Measurements from ENCODE around the gene ZIC2. TPM values are rescaled to one million over a fixed set of nuclear protein-coding genes. Genes with fewer than 3 reads are reported as not detected.
A peak's percentile ranks its signal among the peaks of the same experiment; 100 is the strongest.

ZIC2 gene
- total and polyA plus RNA-seq, 2 of the 8 experiments (the other 6 are each of a cell fraction or from before 2014, with no cell fraction given): 53.2 to 372 TPM

DNA sequence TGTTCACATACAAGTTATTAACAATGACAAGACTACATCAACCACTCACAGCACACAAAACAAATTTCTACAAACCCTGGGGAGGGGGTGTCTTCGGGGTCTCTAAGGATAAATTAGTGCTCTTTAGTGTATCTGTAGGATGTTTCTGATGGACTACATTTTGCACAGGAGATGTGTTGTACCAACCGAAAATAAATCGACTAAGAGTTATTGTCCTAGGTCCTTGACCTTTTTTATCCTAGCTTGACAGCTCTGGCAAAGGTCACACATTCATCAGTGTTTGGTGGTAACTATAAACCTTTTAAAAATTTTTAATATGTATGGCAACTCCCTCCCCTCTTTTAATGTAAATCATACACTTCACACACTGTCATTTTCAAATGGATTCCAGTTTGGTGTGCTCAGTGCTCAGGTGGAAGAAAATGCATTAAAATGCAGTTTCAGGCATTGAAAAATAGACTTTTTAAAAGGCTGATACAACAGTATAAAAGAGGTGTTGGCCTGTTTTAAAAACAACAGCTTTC is 17.7 kb upstream of the ZIC2 start:
- Histone ChIP-seq H3K79me2 (ENCODE audit: control insufficient read depth in 1 of 2, insufficient read depth in 2 of 2, low read length in 2 of 2) (peaks cover 9 to 46% of the 10 kb centered on the region in 2 experiments), H3K36me3 (ENCODE audit: control insufficient read depth in 2 of 4, insufficient read depth in 4 of 4, low read length in 3 of 4) (peaks cover 2 to 61% (median 28%) of the 10 kb centered on the region in 4 experiments; a peak in 7 of 8 replicates), H4K5ac (ENCODE audit: insufficient read length, low read depth, low read length) (no peak overlapping the region), H2BK20ac (ENCODE audit: low read length) (no peak overlapping the region), H4K8ac (ENCODE audit: extremely low read depth, insufficient read depth, low read length) (no peak overlapping the region), H3K14ac (ENCODE audit: insufficient read length) (no peak overlapping the region), H3K79me1 (ENCODE audit: low read depth, low read length) (peaks cover 3% of the 10 kb centered on the region; the same call in 1 of the 2 replicates), H3K4me2 (ENCODE audit: insufficient read depth in 1 of 2, low read depth in 2 of 2, low read length in 2 of 2) (no peak overlapping the region), H2BK5ac (ENCODE audit: low read depth, low read length) (no peak overlapping the region), H2BK15ac (ENCODE audit: low read length) (no peak overlapping the region), H3K4me1 (replicated peaks in 1 of 4; ENCODE audit: control insufficient read depth in 3 of 4, insufficient read depth in 4 of 4, low read length in 3 of 4) (peaks cover 5 to 20% (median 16%) of the 10 kb centered on the region in 4 experiments), H3K23me2 (ENCODE audit: low read depth, low read length) (peaks cover 18% of the 10 kb centered on the region), H2AK5ac (ENCODE audit: low read depth, low read length) (no peak overlapping the region), H2BK120ac (replicated peaks; ENCODE audit: low read depth, low read length) (no peak overlapping the region), H3K9me3 (ENCODE audit: insufficient read depth in 2 of 2, low read depth in 1 of 2, low read length in 1 of 2) (no peaks in the 10 kb centered on the region), H2BK12ac (ENCODE audit: low read depth, low read length) (no peak overlapping the region), H4K20me1 (replicated peaks in 1 of 2; ENCODE audit: control insufficient read depth in 1 of 2, insufficient read depth in 2 of 2, low read length in 2 of 2) (peaks cover 17 to 21% of the 10 kb centered on the region in 2 experiments), H2AFZ (ENCODE audit: low read length) (no peak overlapping the region), H3K27ac (ENCODE audit: low read depth, low read length) (no peak overlapping the region), H4K91ac (replicated peaks; ENCODE audit: insufficient read length, low read length) (no peak overlapping the region), H3K23ac (ENCODE audit: insufficient read length) (no peak overlapping the region), H3K56ac (replicated peaks; ENCODE audit: insufficient read length, low read depth, low read length) (no peak overlapping the region), H3K9ac (replicated peaks in 1 of 4; ENCODE audit: extremely low read depth in 1 of 4, low read depth in 3 of 4, low read length in 3 of 4) (no peak overlapping the region), H3K27me3 (replicated peaks in 1 of 4; ENCODE audit: control insufficient read depth in 3 of 4, extremely low read depth in 1 of 4, insufficient read depth in 3 of 4, low read length in 3 of 4) (peaks cover 2 to 23% (median 19%) of the 10 kb centered on the region in 4 experiments; a peak in 6 of 7 replicates), H3K18ac (ENCODE audit: extremely low read depth, low read length) (no peak overlapping the region), H3K4ac (replicated peaks; ENCODE audit: insufficient read length, low read depth, low read length) (no peak overlapping the region), H3K4me3 (ENCODE audit: extremely low read depth in 1 of 4, insufficient read depth in 2 of 4, low read depth in 3 of 4, low read length in 4 of 4) (no peak overlapping the region)
- ChIA-PET CTCF (ENCODE audit: partially characterized antibody) (interaction anchor here (1.3 to 11.7 kb wide), 3 partner anchors 23 to 307 kb away, joined by 3 to 93 read pairs (median 10); no protein-coding TSS in a partner anchor), POLR2A (ENCODE audit: partially characterized antibody) (interaction anchor here (0.9 to 5.7 kb wide), 5 partner anchors 7 to 94 kb away, joined by 3 to 56 read pairs (median 4); no protein-coding TSS in a partner anchor)
- WGBS, 2 experiments (ENCODE audit: extremely low coverage in 1 of 2, insufficient coverage in 1 of 2, insufficient read length in 1 of 2, insufficient replicate concordance in 2 of 2, low coverage in 1 of 2, low lambda C conversion rate in 2 of 2, missing lambda C conversion rate in 1 of 2): 88% methylated on average over 3 of the region's 3 CpGs; no CpG with 5 or more reads in 1 of the 2 experiments
- no peak for DNase-seq (ENCODE audit: low read depth in 1 of 2, low spot score in 2 of 2)
- TF ChIP-seq POLR2AphosphoS5 (IDR thresholded peaks at IDR 0.05; ENCODE audit: low read depth, low read length) (peak; percentile 26; the same call in 1 of the 2 replicates), JUND (IDR thresholded peaks at IDR 0.05; ENCODE audit: low read length) (no peak), POLR2A (IDR thresholded peaks at IDR 0.05; ENCODE audit: control extremely low read depth in 1 of 2, low read depth in 2 of 2, low read length in 2 of 2) (peak in 1 of 2 experiments; percentile 67; a peak in 2 of 3 replicates), MAX (IDR thresholded peaks at IDR 0.05) (no peak)
- no peak for FAIRE-seq
